Measurements from ENCODE around the gene EFR3B.

The EFR3B gene

DNA sequence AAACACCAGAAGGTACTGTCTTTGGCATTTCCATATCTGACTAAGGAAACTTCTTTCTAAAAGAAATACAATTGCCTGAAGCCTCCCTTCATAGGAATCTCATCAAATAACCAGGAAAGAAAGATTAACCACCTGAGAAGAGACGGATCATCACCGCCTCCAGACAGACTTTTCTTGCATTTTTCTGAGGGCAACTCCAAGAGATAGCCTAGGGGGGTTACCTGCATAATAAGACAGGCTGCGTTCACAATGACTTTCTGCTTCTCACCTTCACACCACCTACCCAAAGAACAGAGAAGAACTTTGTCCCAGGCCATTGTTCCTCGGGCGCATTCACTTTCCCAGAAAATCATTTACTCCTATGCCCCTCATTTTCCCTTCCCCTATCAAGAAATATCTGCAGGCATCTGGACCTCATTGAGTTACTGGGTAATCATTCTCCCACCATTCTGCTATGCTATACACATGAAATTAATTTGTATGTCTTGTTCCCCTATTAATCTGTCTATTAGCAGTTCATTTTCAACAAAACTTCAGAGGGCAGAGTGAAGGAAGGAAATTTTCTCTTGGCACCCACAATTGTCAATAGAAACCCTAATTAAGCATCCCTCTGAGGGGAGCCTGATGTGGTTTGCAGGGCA is 134.8 kb downstream of the EFR3B start:
- DNase-seq (ENCODE audit: extremely low spot score) = no peak
- TF ChIP-seq, protein P1, sequence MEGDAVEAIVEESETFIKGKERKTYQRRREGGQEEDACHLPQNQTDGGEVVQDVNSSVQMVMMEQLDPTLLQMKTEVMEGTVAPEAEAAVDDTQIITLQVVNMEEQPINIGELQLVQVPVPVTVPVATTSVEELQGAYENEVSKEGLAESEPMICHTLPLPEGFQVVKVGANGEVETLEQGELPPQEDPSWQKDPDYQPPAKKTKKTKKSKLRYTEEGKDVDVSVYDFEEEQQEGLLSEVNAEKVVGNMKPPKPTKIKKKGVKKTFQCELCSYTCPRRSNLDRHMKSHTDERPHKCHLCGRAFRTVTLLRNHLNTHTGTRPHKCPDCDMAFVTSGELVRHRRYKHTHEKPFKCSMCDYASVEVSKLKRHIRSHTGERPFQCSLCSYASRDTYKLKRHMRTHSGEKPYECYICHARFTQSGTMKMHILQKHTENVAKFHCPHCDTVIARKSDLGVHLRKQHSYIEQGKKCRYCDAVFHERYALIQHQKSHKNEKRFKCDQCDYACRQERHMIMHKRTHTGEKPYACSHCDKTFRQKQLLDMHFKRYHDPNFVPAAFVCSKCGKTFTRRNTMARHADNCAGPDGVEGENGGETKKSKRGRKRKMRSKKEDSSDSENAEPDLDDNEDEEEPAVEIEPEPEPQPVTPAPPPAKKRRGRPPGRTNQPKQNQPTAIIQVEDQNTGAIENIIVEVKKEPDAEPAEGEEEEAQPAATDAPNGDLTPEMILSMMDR (IDR thresholded peaks at IDR 0.05; ENCODE audit: control extremely low read depth, extremely low read depth, low read depth, missing control alignments) = no peak
- ChIA-PET POLR2A (no interaction called here), CTCF (no interaction called here)

DNA sequence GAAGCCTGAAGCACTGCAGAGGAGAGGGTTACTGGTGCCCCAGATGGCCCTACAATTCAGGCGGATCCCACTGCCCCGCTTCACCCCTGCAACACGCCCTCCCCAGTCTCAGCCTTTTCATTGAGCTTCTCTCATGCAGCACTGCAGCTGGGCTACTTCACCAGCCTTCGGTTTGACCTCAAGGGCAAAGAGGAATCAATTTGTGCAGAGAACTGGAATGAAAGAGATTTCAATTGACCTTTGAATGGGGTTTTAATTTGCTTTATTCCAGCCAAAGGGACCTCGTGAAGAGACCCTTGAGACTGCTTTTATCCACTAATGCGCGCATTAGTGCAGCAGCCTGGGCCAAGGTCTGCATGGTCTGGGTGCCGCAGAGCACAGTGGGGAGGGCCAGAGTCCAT is 135.3 kb downstream of the EFR3B start:
- CTCF ChIA-PET = no interaction called here
- POLR2A ChIA-PET = no interaction called here
- DNase-seq (ENCODE audit: extremely low spot score) = no peak
- TF ChIP-seq, protein P1 (IDR thresholded peaks at IDR 0.05; ENCODE audit: control extremely low read depth, extremely low read depth, low read depth, missing control alignments) = no peak

DNA sequence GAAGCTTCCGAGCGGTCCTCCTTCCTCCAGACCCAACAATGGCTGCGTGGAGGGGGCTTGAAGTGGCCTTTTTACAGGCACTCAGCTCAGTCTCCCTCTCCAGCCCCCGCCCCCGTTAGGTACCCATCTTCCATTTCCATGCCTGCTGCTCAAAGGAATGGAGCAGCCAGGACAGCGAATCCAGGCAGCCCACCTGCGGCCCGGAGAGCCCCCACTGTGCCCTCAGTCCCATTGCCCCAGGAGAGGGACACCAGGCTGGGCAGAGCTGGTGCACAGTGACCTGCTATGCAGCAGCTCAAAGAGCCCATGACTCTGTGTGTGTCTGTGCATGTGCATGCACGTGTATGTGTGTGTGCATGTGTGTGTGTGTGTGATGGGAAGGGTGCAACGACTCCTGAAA is 137.1 kb downstream of the EFR3B start:
- TF ChIP-seq, protein P1 (IDR thresholded peaks at IDR 0.05; ENCODE audit: control extremely low read depth, extremely low read depth, low read depth, missing control alignments) = no peak
- DNase-seq (ENCODE audit: extremely low spot score) = no peak
- ChIA-PET POLR2A (no interaction called here), CTCF (no interaction called here)

DNA sequence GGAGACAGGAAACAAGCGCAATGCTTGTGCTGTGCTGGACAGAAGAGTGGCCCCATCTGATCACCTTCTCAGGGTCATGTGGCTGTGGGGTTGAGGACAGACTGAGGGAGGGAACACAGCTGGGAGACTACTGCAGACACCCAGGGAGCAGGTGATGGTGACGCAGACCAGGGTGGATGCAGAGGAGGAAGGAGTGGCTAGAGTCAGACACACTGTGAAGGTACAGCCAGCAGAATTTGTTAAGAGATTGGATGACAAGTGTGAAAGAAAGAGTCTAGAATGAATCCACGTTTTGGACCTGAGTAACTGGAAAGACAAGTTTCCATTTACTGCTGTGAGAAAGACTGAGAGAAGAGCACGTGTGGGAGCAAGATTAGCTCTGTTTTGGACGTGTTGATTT is 142.4 kb downstream of the EFR3B start:
- POLR2A ChIA-PET = no interaction called here
- TF ChIP-seq, protein P1 (IDR thresholded peaks at IDR 0.05; ENCODE audit: control extremely low read depth, extremely low read depth, low read depth, missing control alignments) = no peak
- CTCF ChIA-PET = no interaction called here
- no peak for DNase-seq (ENCODE audit: extremely low spot score)

DNA sequence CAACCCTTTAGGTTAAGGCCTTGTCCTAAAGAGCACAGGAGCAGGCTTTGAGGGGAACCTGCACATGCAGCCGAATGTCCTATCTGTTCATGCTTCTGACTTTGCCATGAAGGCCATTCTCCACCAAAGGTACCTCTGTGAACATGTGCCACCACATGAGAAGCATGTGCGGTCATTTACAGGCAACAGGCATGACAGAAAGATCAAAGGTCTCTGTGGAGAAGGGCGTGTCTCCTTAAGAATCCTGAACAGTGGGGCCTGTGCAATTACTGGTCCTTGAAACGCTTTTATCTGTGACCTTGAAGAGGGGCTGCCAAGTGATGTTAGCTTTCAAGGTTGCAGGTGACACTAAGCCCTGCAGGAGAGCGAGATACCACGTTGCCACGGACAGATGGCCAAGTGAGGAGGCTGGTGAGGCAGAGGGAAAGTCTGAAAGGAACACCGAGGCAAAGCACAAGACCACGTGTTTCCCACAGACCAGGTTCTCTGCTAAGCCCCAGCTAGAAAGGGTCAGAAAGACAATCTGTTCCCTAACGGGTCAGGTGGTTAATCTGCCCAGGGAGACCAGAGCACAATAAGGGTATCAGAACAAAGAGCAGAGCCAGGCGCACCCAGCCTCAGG is 146.0 kb downstream of the EFR3B start:
- TF ChIP-seq, protein P1 (IDR thresholded peaks at IDR 0.05; ENCODE audit: control extremely low read depth, extremely low read depth, low read depth, missing control alignments) = no peak
- ChIA-PET POLR2A (interaction anchor here (0.6 kb wide), 1 partner anchor 32 kb away, joined by 3 read pairs; no protein-coding TSS in a partner anchor), CTCF (interaction anchor here (1.2 to 2.0 kb wide), 4 partner anchors 8 to 41 kb away, joined by 3 to 7 read pairs (median 5); no protein-coding TSS in a partner anchor)
- DNase-seq (ENCODE audit: extremely low spot score) = no peak

DNA sequence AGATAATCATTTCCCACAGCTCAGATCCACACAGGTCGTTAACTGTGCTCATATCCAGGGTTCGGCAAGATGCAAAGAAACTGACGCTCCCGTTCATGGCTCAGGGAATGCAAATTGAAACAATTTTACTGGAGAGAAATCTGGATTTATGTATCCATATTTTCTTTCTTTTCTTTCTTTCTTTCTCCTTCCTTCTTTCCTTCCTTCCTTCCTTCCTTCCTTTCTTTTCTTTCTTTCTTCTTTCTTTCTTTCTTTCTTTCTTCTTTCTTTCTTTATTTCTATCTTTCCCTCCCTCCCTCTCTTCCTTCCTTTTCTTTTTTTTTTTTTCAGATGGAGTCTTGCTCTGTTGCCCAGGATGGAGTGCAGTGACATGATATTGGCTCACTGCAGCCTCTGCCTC is 146.5 kb downstream of the EFR3B start:
- ChIA-PET CTCF (interaction anchor here (1.2 to 2.0 kb wide), 4 partner anchors 7 to 40 kb away, joined by 3 to 7 read pairs (median 5); no protein-coding TSS in a partner anchor), POLR2A (interaction anchor here (0.6 kb wide), 1 partner anchor 33 kb away, joined by 3 read pairs; no protein-coding TSS in a partner anchor)
- TF ChIP-seq, protein P1 (IDR thresholded peaks at IDR 0.05; ENCODE audit: control extremely low read depth, extremely low read depth, low read depth, missing control alignments) = no peak
- DNase-seq (ENCODE audit: extremely low spot score) = no peak

All from GM10248 (cell line).